ENCODE measurements around the gene ANXA2R. TPM values are rescaled to one million over a fixed set of nuclear protein-coding genes. Genes with fewer than 3 reads are reported as not detected.

ANXA2R gene
- total and polyA plus RNA-seq, 2 experiments from 2014 or later, result 0.56 to 1.2 TPM

DNA sequence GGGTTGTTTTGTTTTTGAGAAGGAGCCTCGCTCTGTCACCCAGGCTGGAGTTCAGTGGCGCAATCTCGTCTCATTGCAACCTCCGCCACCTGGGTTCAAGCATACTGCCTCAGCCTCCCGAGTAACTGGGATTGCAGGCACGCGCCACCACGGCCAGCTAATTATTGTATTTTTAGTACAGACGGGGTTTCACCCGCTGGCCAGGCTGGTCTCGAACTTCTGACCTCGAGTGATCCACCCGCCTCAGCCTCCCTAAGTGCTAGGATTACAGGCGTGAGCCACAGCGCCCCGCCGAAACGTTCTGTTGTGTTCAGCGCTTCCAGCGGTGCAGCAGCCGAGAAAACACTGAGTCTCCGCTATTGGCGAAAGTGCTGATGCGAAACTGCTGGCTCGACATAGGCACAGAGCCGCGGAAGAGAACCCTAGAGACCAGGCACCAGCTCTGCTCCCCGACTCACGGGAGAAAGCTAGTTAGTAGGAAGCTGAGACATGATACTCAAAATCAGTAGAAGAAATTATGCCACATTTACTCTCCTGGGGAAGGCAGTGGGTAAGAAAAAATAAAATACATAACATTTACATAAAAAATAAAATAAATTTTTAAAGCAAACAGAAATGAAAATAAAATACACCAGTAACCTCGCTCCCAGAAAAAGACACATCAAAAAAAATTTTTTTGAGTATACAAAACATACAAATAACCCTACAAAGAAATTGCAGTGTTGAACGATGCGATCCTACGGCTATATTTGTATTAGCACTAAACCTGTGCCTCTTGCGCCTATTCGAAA, 31.6 kb downstream of the ANXA2R start:
- Histone ChIP-seq H3K9me3 (ENCODE audit: low read depth) (no peaks in the 10 kb centered on the region), H3K4me2 (ENCODE audit: unreplicated experiment) (peak overlapping the region; percentile 88), H3F3A (ENCODE audit: insufficient read depth) (peaks cover 36% of the 10 kb centered on the region), H3K4me1 (ENCODE audit: insufficient read depth) (peaks cover 21% of the 10 kb centered on the region), H3K79me2 (ENCODE audit: insufficient read depth) (no peaks in the 10 kb centered on the region), H3K36me3 (ENCODE audit: low read depth) (no peaks in the 10 kb centered on the region), H3K9me2 (ENCODE audit: insufficient read depth) (no peaks in the 10 kb centered on the region), H3K27me3 (replicated peaks; ENCODE audit: insufficient read depth) (no peaks in the 10 kb centered on the region), H3K27ac (peak overlapping the region; percentile 92), H3K9ac (peak overlapping the region; percentile 90), H4K20me1 (ENCODE audit: insufficient read depth) (no peaks in the 10 kb centered on the region), H3K4me3 (peak overlapping the region; percentile 78), H2AFZ (peak overlapping the region; percentile 90)
- TF ChIP-seq EZH2 (IDR thresholded peaks at IDR 0.05; ENCODE audit: insufficient read depth, poor library complexity, severe bottlenecking) (no peak), EZH2phosphoT487 (IDR thresholded peaks at IDR 0.05; ENCODE audit: insufficient read depth, low read depth) (no peak)
- peak; percentile 88 for DNase-seq
- 10% methylated on average over 35 of the region's 35 CpGs for WGBS, 2 experiments (ENCODE audit: low coverage in 1 of 2, low lambda C conversion rate in 2 of 2, missing lambda C conversion rate in 2 of 2)
- in situ Hi-C loops (cut with MboI), result no loop called here

DNA sequence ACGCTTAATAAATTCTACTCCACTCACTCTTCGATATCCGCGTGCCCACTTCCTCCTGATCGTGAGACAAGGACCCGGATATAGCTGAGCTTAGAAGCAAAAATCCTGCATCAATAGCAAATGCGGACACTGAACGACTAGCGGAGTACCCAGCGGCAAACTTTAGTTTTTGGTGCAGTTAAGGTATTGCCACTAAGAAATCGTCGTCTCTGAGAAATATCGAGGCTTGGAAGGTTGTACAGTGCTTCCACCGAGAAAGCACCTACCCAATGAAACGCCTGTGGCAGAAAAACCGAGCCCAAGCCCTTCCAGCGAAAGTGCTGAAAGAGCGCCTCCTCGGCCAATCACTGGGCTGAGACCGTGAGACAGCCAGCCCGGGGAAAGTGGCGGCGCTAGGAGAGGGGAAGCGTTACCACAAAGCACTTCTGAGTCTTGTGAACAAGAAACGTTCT, 32.2 kb downstream of the ANXA2R start:
- WGBS, 2 experiments (ENCODE audit: low coverage in 1 of 2, low lambda C conversion rate in 2 of 2, missing lambda C conversion rate in 2 of 2), result 1% methylated on average over 24 to 25 of the region's 25 CpGs
- in situ Hi-C loops (cut with MboI), result no loop called here
- no peaks in the 10 kb centered on the region for H4K20me1 ChIP-seq (ENCODE audit: insufficient read depth)
- no peaks in the 10 kb centered on the region for H3K27me3 ChIP-seq (replicated peaks; ENCODE audit: insufficient read depth)
- H3K36me3 ChIP-seq (ENCODE audit: low read depth), result no peaks in the 10 kb centered on the region
- peaks cover 36% of the 10 kb centered on the region for H3F3A ChIP-seq (ENCODE audit: insufficient read depth)
- H3K9ac ChIP-seq, result peak overlapping the region; percentile 90
- H3K9me3 ChIP-seq (ENCODE audit: low read depth), result no peaks in the 10 kb centered on the region
- H3K4me2 ChIP-seq (ENCODE audit: unreplicated experiment), result peak overlapping the region; percentile 88
- H3K4me3 ChIP-seq, result peak overlapping the region; percentile 78
- no peaks in the 10 kb centered on the region for H3K9me2 ChIP-seq (ENCODE audit: insufficient read depth)
- H2AFZ ChIP-seq, result peak overlapping the region; percentile 90
- H3K4me1 ChIP-seq (ENCODE audit: insufficient read depth), result peaks cover 21% of the 10 kb centered on the region
- peak; percentile 91 for DNase-seq
- H3K27ac ChIP-seq, result peak overlapping the region; percentile 92
- no peak for TF ChIP-seq EZH2phosphoT487 (IDR thresholded peaks at IDR 0.05; ENCODE audit: insufficient read depth, low read depth)
- TF ChIP-seq EZH2 (IDR thresholded peaks at IDR 0.05; ENCODE audit: insufficient read depth, poor library complexity, severe bottlenecking), result no peak
- H3K79me2 ChIP-seq (ENCODE audit: insufficient read depth), result no peaks in the 10 kb centered on the region

DNA sequence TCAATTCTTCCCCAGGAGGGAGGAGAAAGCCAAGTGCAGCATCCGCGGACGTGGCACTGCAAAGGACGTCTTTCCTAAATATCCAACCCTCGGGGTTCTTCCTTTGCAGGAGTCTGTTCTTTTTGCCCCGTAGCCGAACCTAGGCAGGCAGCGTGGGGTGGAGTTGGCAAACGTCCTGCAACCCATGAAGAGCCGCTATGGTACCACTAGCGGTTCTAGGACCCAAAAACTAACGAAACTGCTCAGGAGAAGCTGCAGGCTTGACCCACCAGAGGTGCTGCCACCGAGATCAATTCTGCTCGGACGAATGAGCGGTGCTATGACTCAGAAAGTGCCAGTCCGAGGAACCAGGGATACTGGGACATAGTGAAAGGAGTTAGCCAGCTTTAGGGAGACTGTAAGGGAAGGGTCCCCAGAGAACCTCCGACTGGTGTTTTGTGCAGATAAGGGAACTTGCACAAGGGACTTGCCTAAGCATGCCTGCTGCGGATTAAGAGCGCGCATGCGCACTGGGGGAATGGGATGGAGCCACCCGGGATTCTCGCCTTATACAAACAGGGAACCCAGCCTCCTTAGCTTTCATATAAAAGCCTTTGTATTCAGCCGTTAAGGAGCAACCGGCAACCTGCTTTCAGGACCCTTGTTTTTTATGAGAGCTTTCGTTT, 32.7 kb downstream of the ANXA2R start:
- H3K9me3 ChIP-seq (ENCODE audit: low read depth), result no peaks in the 10 kb centered on the region
- peak overlapping the region; percentile 78 for H3K4me3 ChIP-seq
- no peaks in the 10 kb centered on the region for H3K36me3 ChIP-seq (ENCODE audit: low read depth)
- no peaks in the 10 kb centered on the region for H3K79me2 ChIP-seq (ENCODE audit: insufficient read depth)
- H4K20me1 ChIP-seq (ENCODE audit: insufficient read depth), result no peaks in the 10 kb centered on the region
- 1 to 2% methylated on average over 27 of the region's 27 CpGs for WGBS, 2 experiments (ENCODE audit: low coverage in 1 of 2, low lambda C conversion rate in 2 of 2, missing lambda C conversion rate in 2 of 2)
- H3K4me1 ChIP-seq (ENCODE audit: insufficient read depth), result peaks cover 21% of the 10 kb centered on the region
- peak; percentile 92 for DNase-seq
- TF ChIP-seq EZH2 (IDR thresholded peaks at IDR 0.05; ENCODE audit: insufficient read depth, poor library complexity, severe bottlenecking) (no peak), EZH2phosphoT487 (IDR thresholded peaks at IDR 0.05; ENCODE audit: insufficient read depth, low read depth) (no peak)
- H2AFZ ChIP-seq, result peak overlapping the region; percentile 90
- peak overlapping the region; percentile 92 for H3K27ac ChIP-seq
- peak overlapping the region; percentile 90 for H3K9ac ChIP-seq
- in situ Hi-C loops (cut with MboI), result no loop called here
- peaks cover 36% of the 10 kb centered on the region for H3F3A ChIP-seq (ENCODE audit: insufficient read depth)
- peak overlapping the region; percentile 88 for H3K4me2 ChIP-seq (ENCODE audit: unreplicated experiment)
- no peaks in the 10 kb centered on the region for H3K9me2 ChIP-seq (ENCODE audit: insufficient read depth)
- H3K27me3 ChIP-seq (replicated peaks; ENCODE audit: insufficient read depth), result no peaks in the 10 kb centered on the region

DNA sequence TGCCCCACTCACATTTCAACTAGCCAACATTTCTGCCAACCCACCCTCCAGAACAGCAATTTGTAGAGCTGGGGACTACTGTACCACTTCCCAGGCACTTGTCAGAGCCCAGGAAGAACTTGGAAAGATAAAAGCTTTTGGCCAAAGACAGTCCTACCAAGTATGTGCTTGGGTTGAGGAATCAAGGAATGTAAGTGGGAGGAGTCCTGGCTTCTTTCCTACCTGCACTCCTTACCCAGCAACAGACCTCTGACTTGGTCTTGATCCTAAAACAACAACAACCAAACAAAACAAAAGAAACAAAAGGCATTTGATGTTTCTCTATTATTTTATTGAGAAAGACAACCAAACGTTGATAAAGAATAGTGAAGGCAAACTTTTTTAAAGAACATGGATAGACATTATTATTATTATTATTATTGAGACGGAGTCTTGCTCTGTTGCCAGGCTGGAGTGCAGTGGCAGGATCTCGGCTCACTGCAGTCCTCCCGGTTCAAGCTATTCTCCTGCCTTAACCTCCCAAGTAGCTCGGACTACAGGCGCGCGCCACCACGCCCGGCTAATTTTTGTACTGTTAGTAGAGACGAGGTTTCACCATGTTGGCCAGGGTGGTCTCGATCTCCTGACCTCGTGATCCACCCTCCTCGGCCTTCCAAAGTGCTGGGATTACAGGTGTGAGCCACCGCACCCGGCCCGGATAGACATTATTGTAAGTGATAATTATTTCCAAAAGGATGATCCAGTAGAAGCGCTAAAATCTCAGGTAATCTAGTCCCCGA, 33.5 kb downstream of the ANXA2R start:
- Histone ChIP-seq H3K9me3 (ENCODE audit: low read depth) (no peaks in the 10 kb centered on the region), H3K27me3 (replicated peaks; ENCODE audit: insufficient read depth) (no peaks in the 10 kb centered on the region), H3K9ac (peak overlapping the region; percentile 90), H3K9me2 (ENCODE audit: insufficient read depth) (no peaks in the 10 kb centered on the region), H2AFZ (peak overlapping the region; percentile 90), H3K36me3 (ENCODE audit: low read depth) (no peaks in the 10 kb centered on the region), H3K4me3 (peak overlapping the region; percentile 78), H3K79me2 (ENCODE audit: insufficient read depth) (no peaks in the 10 kb centered on the region), H4K20me1 (ENCODE audit: insufficient read depth) (no peaks in the 10 kb centered on the region), H3K4me2 (ENCODE audit: unreplicated experiment) (peak overlapping the region; percentile 88), H3K27ac (peak overlapping the region; percentile 92), H3F3A (ENCODE audit: insufficient read depth) (peaks cover 36% of the 10 kb centered on the region), H3K4me1 (ENCODE audit: insufficient read depth) (peaks cover 21% of the 10 kb centered on the region)
- 46 to 48% methylated on average over 19 of the region's 19 CpGs for WGBS, 2 experiments (ENCODE audit: low coverage in 1 of 2, low lambda C conversion rate in 2 of 2, missing lambda C conversion rate in 2 of 2)
- TF ChIP-seq EZH2phosphoT487 (IDR thresholded peaks at IDR 0.05; ENCODE audit: insufficient read depth, low read depth), result no peak
- TF ChIP-seq EZH2 (IDR thresholded peaks at IDR 0.05; ENCODE audit: insufficient read depth, poor library complexity, severe bottlenecking), result no peak
- in situ Hi-C loops (cut with MboI), result no loop called here
- DNase-seq, result peak; percentile 22
